ENCODE results near the gene PPP1R1A. TPM values are rescaled to one million over a fixed set of nuclear protein-coding genes. Genes with fewer than 3 reads are reported as not detected.

Gene PPP1R1A
- total RNA-seq, 2 donors from 2014 or later: 0.87 to 12.0 TPM

- Histone ChIP-seq H3K27ac (no peak overlapping the region), H3K36me3 (no peaks in the 10 kb centered on the region), H3K4me3 (no peak overlapping the region), H3K27me3 (replicated peaks; ENCODE audit: insufficient read depth) (no peaks in the 10 kb centered on the region), H3K4me1 (replicated peaks) (no peaks in the 10 kb centered on the region), H3K9me3 (no peaks in the 10 kb centered on the region)
- DNase-seq (ENCODE audit: low spot score): no peak
- no peak for TF ChIP-seq POLR2AphosphoS5 (IDR thresholded peaks at IDR 0.05)
- no peak for TF ChIP-seq POLR2A (IDR thresholded peaks at IDR 0.05)
- no peak for TF ChIP-seq CTCF (IDR thresholded peaks at IDR 0.05)
- 85% methylated on average over 6 of the region's 6 CpGs for WGBS
- intact Hi-C loops (cut with DNase I): loop anchor here (5.0 kb wide), 1 partner anchor 376 kb away; no protein-coding TSS in a partner anchor
Observed at GRCh38 chr12:54581412-54581811, 7.0 kb downstream of the PPP1R1A start.

GRCh38 chr12:54579696-54580333 is 8.6 kb downstream of the PPP1R1A start:
- peak; percentile 69 for DNase-seq (ENCODE audit: low spot score)
- no peaks in the 10 kb centered on the region for H3K9me3 ChIP-seq
- WGBS: 11% methylated on average over 11 of the region's 11 CpGs
- TF ChIP-seq POLR2A (IDR thresholded peaks at IDR 0.05) (no peak), CTCF (IDR thresholded peaks at IDR 0.05) (peak; percentile 90 to 98 (median 94)), POLR2AphosphoS5 (IDR thresholded peaks at IDR 0.05) (peak; percentile 6)
- no peak overlapping the region for H3K4me3 ChIP-seq
- no peaks in the 10 kb centered on the region for H3K27me3 ChIP-seq (replicated peaks; ENCODE audit: insufficient read depth)
- no peaks in the 10 kb centered on the region for H3K36me3 ChIP-seq
- no peaks in the 10 kb centered on the region for H3K4me1 ChIP-seq (replicated peaks)
- H3K27ac ChIP-seq: no peak overlapping the region
- intact Hi-C loops (cut with DNase I): loop anchor here (5.0 kb wide), 1 partner anchor 377 kb away; no protein-coding TSS in a partner anchor

- 57% methylated on average over 4 of the region's 4 CpGs for WGBS
- DNase-seq (ENCODE audit: low spot score): no peak
- intact Hi-C loops (cut with DNase I): no loop called here
- Histone ChIP-seq H3K9me3 (no peaks in the 10 kb centered on the region), H3K27ac (no peak overlapping the region), H3K4me3 (no peak overlapping the region), H3K36me3 (no peaks in the 10 kb centered on the region), H3K4me1 (replicated peaks) (no peaks in the 10 kb centered on the region), H3K27me3 (replicated peaks; ENCODE audit: insufficient read depth) (no peaks in the 10 kb centered on the region)
- TF ChIP-seq POLR2AphosphoS5 (IDR thresholded peaks at IDR 0.05) (no peak), CTCF (IDR thresholded peaks at IDR 0.05) (no peak), POLR2A (IDR thresholded peaks at IDR 0.05) (no peak)
Observed at GRCh38 chr12:54579258-54579657, 9.2 kb downstream of the PPP1R1A start.

- intact Hi-C loops (cut with DNase I): no loop called here
- Histone ChIP-seq H3K9me3 (no peaks in the 10 kb centered on the region), H3K36me3 (no peaks in the 10 kb centered on the region), H3K27me3 (replicated peaks; ENCODE audit: insufficient read depth) (no peaks in the 10 kb centered on the region), H3K27ac (no peak overlapping the region), H3K4me3 (no peak overlapping the region), H3K4me1 (replicated peaks) (no peaks in the 10 kb centered on the region)
- DNase-seq (ENCODE audit: low spot score): no peak
- TF ChIP-seq CTCF (IDR thresholded peaks at IDR 0.05): no peak
- TF ChIP-seq POLR2AphosphoS5 (IDR thresholded peaks at IDR 0.05): no peak
- WGBS: 87% methylated on average over 7 of the region's 7 CpGs
Observed at GRCh38 chr12:54578778-54579177, 9.7 kb downstream of the PPP1R1A start.

GRCh38 chr12:54572881-54573280 is 15.6 kb downstream of the PPP1R1A start:
- Histone ChIP-seq H3K36me3 (no peaks in the 10 kb centered on the region), H3K27ac (no peak overlapping the region), H3K4me1 (replicated peaks) (no peaks in the 10 kb centered on the region), H3K4me3 (no peak overlapping the region), H3K27me3 (replicated peaks; ENCODE audit: insufficient read depth) (no peaks in the 10 kb centered on the region), H3K9me3 (no peaks in the 10 kb centered on the region)
- no peak for DNase-seq (ENCODE audit: low spot score)
- WGBS: 65% methylated on average over 5 of the region's 5 CpGs
- TF ChIP-seq POLR2A (IDR thresholded peaks at IDR 0.05) (no peak), CTCF (IDR thresholded peaks at IDR 0.05) (no peak), POLR2AphosphoS5 (IDR thresholded peaks at IDR 0.05) (no peak)
- intact Hi-C loops (cut with DNase I): no loop called here

All from prostate gland (tissue), 2 donors.